ENCODE data around the gene GFOD1.
A peak's percentile ranks its signal among the peaks of the same experiment; 100 is the strongest.
"Not testable (repeated sequence)": the region's sequence is repeated elsewhere in the genome, so short reads cannot be mapped to it uniquely, and the experiment has no call there.

The GFOD1 gene

GRCh38 chr6:13407709-13408695, 79.4 kb downstream of the GFOD1 start:
- DNase-seq: peak in 4 of 56 donors; percentile 27 to 59 (median 29)

GRCh38 chr6:13407368-13407708, 80.1 kb downstream of the GFOD1 start:
- no peak for DNase-seq

- DNase-seq: peak in 21 of 56 donors; percentile 7 to 75 (median 43)
Observed at GRCh38 chr6:13406781-13407180, 80.6 kb downstream of the GFOD1 start.

- DNase-seq: peak in 18 of 56 donors; percentile 18 to 66 (median 50)
Observed at GRCh38 chr6:13405961-13406477, 81.4 kb downstream of the GFOD1 start.

DNA sequence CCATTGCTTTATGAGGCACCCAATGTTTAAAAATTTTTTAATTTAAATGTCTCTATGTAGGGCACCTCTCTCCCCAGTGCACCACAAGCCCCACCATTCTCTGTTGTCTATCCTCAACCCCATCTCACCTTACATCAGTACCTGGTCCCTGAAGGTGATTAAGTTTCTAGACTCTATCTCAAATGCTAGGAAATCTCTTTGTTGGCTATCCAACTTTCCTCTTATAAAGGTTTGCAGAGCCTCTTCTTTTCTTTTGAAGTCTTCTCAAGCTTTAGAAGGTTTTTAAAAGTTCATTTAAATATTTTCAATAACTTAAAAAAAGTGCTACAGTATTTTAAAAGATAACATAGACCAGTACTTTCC, 82.5 kb downstream of the GFOD1 start:
- DNase-seq: no peak

GRCh38 chr6:13404228-13404891, 83.0 kb downstream of the GFOD1 start:
- DNase-seq: no peak

DNA sequence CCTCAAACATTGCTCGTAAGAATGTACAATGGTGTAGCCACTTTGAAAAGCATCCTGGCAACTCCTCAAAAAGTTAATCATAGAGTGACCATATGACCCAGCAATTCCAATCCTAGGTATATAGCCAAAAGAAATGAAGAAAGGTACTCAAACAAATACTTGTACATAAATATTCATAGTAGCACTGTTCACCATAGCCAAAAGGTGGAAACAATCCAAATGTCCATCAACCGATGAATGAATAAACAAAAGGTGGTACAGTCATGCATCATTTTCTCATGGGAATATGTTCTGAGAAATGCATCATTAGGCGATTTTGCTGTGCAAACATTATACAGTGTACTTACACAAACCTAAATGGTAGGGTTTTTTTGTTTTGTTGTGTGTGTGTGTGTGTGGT, 84.7 kb downstream of the GFOD1 start:
- DNase-seq: no peak

DNA sequence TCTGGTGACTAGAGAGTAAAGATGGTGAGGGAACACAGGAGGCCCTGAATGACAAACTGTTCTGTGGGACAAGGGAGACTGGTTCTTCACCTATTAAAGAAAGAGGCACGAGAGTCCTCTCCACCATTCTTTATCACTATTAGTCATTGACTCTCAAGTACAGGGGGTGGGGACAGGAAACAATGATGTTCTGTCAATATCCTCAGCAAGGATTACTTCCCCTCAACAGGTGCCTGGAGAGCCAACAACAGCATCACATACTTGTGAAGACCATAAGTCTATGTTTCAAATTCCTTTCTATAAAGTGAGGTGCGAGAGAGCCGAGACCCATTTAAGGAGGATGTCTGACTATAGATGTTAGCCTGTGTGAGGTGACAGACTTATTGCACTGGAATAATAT, 86.6 kb downstream of the GFOD1 start:
- no peak for DNase-seq

DNA sequence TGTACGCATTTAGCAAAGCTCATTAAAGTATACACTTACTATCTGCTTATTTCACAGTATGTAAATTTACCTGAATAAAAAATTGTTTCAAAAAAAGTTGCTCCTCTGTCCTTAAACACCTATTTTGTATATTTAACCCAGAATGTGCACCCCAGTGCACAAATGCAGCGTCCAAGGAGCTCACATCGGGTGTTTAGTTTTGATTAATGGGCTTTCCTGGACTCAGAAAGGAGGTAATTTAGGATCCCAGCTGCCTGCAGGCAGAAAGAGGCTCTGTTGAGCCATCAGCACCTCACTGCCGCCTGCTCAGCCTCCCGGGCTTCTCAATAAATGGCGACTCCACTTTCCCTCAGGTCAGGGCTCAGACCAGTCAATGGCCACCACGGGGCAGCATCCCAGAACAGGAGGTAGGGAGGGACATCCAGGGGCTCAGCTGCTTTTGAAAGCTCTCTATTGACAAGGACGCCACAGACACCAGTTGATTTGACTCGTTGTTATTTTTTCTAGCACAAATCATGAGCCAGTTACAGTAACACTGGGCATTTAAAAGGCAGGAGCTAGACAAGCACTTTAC, 88.9 kb downstream of the GFOD1 start:
- peak in 8 of 56 donors; percentile 12 to 33 (median 26) for DNase-seq

DNA sequence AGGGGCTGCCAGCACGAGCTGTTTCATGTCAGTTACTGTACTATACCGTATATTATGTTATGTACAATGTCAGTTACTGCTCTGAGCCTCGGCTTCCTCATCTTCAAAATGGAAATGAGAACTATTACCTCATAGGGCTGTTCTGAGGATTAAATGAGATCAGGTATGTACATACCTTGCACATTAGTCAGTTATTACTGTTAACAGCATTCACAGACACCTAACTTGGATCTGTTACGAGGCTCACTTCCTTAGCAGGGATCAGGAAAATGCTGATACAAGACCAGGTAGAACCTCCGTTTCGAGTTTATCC, 89.4 kb downstream of the GFOD1 start:
- DNase-seq: no peak

DNA sequence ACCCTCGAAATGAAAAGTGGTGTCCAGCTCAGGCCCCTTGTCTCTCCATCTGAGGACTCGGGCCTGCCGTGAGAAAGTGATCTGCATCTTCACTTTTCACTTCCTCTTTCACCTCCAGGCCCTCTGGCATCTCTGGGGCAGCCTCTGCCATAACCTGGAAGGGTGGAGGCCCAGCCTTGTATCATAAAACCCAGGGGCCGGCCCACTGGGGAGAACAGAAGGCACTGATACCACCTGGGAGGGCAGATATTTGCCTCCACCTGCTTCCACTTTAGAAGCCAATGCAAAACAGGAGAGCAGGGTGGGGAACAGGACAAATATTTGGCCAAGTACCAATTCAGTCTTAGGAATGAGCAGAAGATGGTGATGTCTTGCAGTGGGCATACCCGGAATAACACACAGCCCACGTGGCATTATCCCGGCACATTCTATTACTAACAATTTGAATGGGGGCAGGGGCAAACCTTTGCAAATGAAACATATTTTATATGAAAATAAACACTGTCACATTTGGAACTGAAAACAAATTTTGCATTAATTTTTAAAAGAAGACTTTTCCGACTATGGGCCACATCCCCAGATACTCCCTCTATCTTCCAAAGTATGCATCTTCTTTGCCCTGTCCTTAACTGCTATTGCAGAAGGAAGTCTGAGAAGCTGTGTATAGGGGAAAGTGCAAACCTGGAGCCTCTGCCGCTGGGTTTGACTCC, 89.9 kb downstream of the GFOD1 start:
- DNase-seq: peak in 1 of 56 donors; percentile 10

- no peak for DNase-seq
Observed at GRCh38 chr6:13396241-13396792, 91.1 kb downstream of the GFOD1 start.

DNA sequence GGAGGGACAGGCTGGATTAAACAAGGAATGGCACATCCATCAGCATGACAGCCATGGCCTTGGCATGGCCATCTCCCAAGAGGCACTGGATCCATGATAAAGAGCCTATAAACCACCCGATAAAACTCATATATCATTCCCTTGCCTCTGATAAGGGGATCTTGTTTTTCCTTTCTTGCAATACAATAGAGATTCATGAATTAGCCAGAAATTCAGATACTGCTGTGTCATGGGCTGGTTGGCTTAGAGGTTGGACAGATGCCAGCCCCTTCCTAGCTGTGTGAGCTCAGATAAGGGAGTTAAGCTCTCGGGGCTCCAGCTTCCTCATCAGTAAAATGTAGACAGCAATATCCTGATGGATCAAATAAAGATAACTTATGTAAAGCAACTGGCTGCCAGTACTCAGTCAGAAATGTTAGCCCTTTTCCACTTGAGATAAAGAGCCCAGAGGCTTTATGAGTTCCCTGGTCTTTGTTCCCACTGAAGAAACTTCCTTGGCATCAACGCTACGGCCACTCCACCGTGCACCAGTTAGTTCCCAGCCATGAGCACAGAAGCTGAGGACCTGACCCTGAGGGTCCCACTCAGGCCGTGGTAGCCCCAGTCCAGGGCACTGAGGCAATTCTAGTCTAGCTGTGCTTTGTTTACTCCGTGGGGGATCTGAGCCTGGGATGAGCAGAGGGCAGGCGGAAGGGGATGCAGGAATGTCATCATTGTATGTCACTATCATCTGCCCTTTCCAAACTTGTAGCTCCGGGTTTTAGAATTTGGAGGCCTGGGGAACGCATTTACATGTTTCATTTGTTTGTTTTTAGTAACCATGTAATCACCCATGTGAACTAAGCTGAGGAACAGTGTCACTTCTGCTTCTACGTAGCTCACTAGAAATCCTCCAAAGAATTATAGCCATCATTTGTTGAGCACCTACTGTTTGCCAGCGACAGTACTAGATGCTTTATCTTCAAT, 91.8 kb downstream of the GFOD1 start:
- peak in 29 of 56 donors; percentile 6 to 80 (median 32) for DNase-seq

GRCh38 chr6:13392462-13392861, 94.9 kb downstream of the GFOD1 start:
- no peak for DNase-seq

DNA sequence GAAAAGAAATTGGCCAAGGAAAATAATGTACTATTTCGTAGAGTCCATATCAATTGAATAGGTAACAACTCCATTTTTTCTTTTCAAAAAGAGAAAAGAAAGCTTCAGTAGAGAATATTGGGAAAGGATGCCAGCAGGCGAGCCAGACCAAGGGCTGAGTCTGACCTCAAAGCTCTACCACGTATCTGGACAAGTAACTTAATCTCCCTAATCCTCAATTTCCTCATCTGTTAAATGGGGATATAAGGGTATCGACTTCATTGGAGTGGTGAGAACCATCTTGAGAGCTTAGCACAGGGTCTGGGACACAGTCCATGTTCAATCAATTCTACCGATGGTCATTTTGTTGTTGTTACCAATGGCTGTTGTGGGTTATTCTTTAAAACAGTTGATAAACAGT, 95.9 kb downstream of the GFOD1 start:
- no peak for DNase-seq

DNA sequence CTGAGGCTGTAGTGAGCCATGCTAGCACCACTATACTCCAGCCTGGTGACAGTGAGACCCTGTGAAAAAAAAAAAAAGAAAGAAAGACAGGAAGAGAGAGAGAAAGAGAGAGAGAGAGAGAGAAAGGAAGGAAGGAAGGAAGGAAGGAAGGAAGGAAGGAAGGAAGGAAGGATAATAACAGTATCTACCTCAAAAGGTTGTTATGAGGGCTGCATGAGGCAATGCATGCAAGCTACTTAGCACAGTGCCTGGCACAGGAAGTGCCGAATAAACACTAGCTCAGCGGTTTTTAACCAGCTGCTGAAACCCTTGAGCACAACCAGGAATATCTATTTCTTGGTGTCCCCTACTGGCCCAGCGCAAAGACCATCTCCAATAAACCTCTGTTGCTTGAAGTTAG, 96.7 kb downstream of the GFOD1 start:
- DNase-seq: no peak

DNA sequence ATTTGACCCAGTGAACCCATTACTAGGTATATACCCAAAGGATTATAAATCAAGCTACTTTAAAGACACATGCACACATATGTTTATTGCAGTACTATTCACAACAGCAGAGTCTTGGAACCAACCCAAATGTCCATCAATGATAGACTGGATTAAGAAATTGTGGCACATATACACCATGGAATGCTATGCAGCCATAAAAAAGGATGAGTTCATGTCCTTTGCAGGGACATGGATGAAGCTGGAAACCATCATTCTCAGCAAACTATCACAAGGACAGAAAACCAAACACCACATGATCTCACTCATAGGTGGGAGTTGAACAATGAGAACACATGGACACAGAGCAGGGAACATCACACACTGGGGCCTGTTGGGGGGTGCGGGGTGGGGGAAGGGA, 98.2 kb downstream of the GFOD1 start:
- DNase-seq: not testable (repeated sequence)

- not testable (repeated sequence) for DNase-seq
Observed at GRCh38 chr6:13388769-13389168, 98.6 kb downstream of the GFOD1 start.

DNA sequence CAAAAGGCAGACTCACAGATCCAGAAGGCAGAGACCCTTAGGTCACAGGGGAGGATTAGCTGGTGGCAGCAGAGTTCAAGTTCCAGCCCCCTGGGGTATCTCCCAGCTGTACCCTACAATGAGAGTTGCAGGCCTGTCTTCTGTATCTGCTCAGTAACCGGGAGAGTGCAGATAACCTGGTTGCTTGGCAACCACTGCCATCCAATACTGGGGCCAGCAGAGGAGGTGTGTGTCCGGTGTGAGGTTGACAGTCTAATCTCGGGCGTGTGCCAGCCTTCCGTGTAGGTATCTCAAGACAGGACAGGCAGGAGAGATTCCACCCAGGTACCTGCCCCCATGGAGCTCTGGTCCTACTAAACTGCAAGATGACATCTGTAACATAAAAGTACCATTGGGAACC, 102.4 kb downstream of the GFOD1 start:
- no peak for DNase-seq

DNA sequence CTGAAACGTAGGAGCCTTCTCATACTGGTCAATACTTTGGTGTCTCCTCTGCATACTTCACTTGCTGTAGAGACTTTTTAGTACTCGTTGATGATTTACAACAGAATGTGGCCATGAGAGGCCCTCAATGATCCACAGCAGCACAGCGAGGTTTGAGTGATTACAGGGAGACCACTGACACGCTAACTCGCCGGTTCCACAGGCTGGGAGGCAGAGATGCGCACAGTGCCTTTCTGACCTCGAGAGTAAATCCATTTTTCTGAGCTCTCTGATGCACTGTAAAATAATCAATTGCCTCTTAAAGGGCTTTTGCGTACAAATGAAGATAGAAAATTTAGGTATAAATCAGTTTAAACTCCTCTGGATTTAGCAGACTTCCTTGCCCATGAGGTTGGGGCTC, 102.9 kb downstream of the GFOD1 start:
- DNase-seq: no peak
